NCI-H187 (cell line): Measurements from ENCODE around the gene TUBA4B.
"Not testable (repeated sequence)": the region's sequence is repeated elsewhere in the genome, so short reads cannot be mapped to it uniquely, and the experiment has no call there.

ENCODE experiments used
- DNase-seq, 2 experiments: peaks; one replicate each; lab custom pipeline; 2025; lab: John Stamatoyannopoulos, UW

TUBA4B gene

GRCh38 chr2:219277703-219278654 lies 24.9 kb downstream of the TUBA4B start:
- DNase-seq, result peak; percentile 3 to 20

- DNase-seq, result no peak
Measured at GRCh38 chr2:219278655-219279150, 25.7 kb downstream of the TUBA4B start.

GRCh38 chr2:219279151-219279915 lies 26.3 kb downstream of the TUBA4B start, which contains the start of gene DNAJB2:
Gene DNAJB2 (plus strand): TSS chr2:219279366. CDS start chr2:219279834, 468 bp downstream.
- peak; percentile 72 to 92 for DNase-seq

- DNase-seq, result no peak
Measured at GRCh38 chr2:219279916-219280516, 27.0 kb downstream of the TUBA4B start.

- DNase-seq, result no peak
Measured at GRCh38 chr2:219280651-219281050, 27.6 kb downstream of the TUBA4B start.

- no peak for DNase-seq
Measured at GRCh38 chr2:219281588-219281987, 28.5 kb downstream of the TUBA4B start.

GRCh38 chr2:219282375-219282774 lies 29.3 kb downstream of the TUBA4B start:
- no peak for DNase-seq

GRCh38 chr2:219282943-219283581 lies 30.0 kb downstream of the TUBA4B start:
- no peak for DNase-seq

- DNase-seq, result no peak
Measured at GRCh38 chr2:219284501-219285372, 31.7 kb downstream of the TUBA4B start.

- no peak for DNase-seq
Measured at GRCh38 chr2:219285373-219285735, 32.3 kb downstream of the TUBA4B start.

- DNase-seq, result no peak
Measured at GRCh38 chr2:219285894-219286425, 32.9 kb downstream of the TUBA4B start.

- DNase-seq, result no peak
Measured at GRCh38 chr2:219286436-219287115, 33.5 kb downstream of the TUBA4B start.

GRCh38 chr2:219287116-219287440 lies 34.0 kb downstream of the TUBA4B start:
- DNase-seq, result not testable (repeated sequence)

- DNase-seq, result no peak
Measured at GRCh38 chr2:219287580-219288265, 34.7 kb downstream of the TUBA4B start.

- no peak for DNase-seq
Measured at GRCh38 chr2:219289195-219289536, 36.1 kb downstream of the TUBA4B start.

- no peak for DNase-seq
Measured at GRCh38 chr2:219289537-219290361, 36.7 kb downstream of the TUBA4B start.

GRCh38 chr2:219290381-219291171 lies 37.5 kb downstream of the TUBA4B start:
- DNase-seq, result no peak

GRCh38 chr2:219291394-219291793 lies 38.4 kb downstream of the TUBA4B start:
- DNase-seq, result no peak
